ENCODE measurements around the gene RPL19. TPM values are rescaled to one million over a fixed set of nuclear protein-coding genes. Genes with fewer than 3 reads are reported as not detected.

Gene RPL19
- polyA plus RNA-seq, 4 donors, result 1,830 to 2,237 (median 2,122) TPM

DNA sequence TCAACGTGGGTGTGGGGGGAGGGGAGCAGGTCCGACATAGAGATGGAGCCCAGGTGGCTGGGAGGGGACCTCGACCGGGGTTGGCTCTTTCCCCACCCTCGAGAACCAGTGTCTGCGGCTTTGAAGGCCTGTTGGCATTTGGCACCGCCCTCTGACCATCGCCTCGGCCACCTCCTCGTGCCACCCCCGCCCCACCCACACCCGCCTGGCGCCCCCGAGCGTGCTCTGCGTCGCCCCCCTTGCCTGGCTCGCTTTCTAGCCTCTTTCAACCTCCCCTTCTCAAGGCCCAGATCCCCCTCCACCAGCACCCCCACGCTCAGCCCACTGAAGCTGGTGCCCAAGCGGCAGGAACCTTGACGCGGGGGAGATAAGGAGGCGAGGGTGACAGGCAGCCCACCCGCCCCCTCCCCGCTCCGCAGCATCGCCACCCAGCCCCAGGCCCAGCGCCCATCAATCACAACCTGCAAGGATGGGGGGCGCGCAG is 3.2 kb upstream of the RPL19 start:
- no peak for DNase-seq (ENCODE audit: low read depth in 4 of 4, low spot score in 2 of 4)

DNA sequence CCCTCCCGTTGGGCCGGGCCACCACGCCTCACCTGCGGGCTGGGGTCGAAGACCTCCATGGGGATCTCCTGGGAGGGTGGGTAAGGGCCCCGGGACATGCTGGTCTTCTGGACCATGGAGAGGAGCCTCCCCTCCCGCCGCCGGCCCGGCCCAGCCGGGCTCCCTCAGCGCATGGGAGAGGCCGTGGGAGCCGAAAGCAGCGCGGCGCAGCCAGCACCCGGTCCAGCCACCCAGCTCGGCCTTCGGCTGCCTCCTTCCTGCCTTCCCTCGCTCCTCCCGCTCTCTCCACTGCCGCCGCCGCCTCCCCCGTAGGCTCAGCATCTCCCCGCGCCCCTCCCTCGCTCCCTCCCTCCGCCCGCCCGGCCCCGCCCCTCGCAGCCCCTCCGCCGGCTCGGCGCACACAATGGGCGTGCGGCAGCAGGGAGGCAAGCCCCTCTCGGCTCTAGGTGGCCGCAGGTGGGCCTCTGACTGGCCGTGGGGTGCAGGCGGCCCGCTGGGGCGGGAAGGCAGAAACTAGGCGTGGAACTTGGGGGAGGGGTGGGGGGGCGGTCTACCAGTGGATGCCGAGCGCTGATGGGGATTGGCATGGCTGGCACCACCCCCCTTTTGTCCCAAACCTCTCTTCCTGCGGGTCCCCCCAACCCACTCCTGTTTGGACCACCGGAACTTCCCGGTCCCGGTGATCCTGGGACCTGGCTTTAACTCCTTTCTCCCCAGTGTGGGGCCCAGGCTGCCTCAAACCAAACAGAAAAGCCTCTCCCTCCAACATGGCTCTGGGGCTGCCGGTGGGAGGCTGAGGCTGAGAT is 2.5 kb upstream of the RPL19 start, which contains the start of gene CACNB1:
CACNB1 (minus strand) TSS at position 290 of the 806 bp plus-strand sequence; CDS start at position 116, 174 bp downstream.
- DNase-seq (ENCODE audit: low read depth in 4 of 4, low spot score in 2 of 4), result peak in 1 of 4 donors; percentile 65

DNA sequence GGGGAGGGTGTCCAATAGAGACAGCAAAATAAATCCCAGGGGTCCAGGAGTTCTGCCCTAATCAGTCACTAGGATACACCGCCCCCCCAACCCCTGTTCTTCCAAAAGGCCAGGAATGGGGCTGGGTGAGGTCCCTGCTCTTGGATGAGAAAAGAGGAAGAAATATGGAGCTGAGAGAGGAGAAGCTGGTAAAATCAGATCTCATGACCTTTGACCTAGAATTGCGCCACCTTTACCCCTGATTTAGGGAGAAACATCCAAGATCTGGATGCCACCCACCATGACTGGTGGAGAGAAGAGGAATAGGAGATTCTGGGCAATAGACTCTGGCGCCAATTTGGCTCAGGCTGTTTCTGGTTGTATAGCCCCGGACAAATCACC is 1.9 kb upstream of the RPL19 start:
- no peak for DNase-seq (ENCODE audit: low read depth in 4 of 4, low spot score in 2 of 4)

DNA sequence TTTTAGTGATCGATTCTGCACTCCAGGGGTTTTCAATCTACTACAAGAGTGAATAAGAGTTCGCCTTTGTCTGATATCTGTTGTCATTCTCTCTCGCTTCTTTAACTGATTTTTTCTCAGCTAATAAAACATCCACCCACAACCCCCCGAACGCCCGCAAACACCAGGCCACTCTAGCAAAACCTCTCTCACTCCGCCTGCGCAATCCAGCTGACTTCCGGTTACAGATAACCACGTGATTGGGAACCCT is 338 bp upstream of the RPL19 start:
- peak in 2 of 4 donors; percentile 89 to 93 for DNase-seq (ENCODE audit: low read depth in 4 of 4, low spot score in 2 of 4)

DNA sequence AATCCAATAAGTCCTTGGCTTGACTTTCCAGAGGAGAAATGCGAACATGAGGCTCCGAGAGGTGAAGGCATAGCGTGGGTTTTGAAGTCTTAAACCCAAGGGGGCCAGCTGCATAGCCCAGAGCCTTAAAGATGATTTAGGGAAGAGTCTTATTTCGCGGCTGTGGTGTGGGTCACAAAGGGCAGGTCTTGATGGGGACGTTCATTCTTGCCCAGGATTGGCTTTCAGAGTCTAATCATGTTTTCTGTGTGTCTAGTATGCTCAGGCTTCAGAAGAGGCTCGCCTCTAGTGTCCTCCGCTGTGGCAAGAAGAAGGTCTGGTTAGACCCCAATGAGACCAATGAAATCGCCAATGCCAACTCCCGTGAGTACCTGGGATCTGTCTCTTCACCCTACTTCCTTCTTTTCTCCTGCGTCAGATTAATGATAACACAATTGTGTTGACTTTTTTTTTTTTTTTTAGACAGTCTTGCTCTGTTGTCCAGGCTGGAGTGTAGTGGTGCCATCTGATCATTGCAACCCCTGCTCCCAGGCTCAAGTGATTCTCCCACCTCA is 951 bp downstream of the RPL19 start:
- DNase-seq (ENCODE audit: low read depth in 4 of 4, low spot score in 2 of 4), result no peak

DNA sequence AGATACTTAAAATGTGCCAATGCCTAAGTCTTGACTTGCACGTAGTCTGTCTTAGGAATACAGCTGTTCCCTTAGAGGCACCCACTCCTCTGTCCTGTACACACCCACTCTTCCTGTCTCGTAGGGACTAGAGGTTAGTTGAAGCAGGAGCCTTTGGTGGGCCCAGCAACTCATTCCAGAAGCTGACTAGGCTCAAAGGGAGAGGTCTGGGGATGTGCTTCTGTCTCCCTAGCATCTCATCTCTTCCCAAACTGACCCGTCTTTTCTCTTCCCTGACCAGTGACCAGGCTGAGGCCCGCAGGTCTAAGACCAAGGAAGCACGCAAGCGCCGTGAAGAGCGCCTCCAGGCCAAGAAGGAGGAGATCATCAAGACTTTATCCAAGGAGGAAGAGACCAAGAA is 4.2 kb downstream of the RPL19 start:
- DNase-seq (ENCODE audit: low read depth in 4 of 4, low spot score in 2 of 4), result no peak

DNA sequence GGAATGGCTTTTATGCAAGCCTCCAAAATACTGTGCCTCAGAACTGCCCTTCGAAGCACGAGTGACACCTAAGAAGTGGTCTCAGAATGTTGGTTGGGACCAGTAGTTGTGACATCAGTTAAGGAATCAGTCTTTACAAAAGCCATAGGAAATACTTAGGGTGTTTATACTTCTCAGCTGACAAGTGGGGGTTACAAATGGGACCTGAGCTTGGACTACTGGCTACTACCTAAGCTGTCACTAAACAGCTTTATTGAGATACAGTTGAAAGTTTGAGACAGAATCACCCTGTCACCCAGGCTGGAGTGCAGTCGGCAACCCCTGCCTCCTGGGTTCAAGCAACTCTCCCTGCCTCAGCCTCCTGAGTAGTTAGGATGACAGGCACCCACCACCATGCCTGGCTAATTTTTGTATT is 5.0 kb downstream of the RPL19 start:
- DNase-seq (ENCODE audit: low read depth in 4 of 4, low spot score in 2 of 4), result no peak

DNA sequence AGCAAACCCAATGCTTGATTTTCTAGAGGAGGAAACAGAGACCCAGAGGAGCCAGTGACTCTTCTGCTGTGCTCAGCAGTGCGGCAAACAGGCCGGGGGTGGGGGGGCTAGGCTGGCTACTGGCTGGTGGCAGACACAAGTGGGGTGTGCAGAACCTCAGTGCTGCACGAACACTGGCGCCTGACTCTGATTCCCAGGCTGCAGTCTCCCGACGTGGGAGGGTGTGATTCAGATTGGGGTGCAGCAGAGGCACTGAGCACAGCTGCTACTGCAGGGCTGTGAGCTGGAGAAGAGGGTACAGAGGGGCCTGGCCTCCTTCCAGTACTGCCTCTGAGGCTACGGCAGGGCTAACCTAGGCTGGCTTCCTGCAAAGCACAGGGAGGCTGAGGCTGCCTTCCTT is 8.1 kb downstream of the RPL19 start:
- DNase-seq (ENCODE audit: low read depth in 4 of 4, low spot score in 2 of 4), result no peak

DNA sequence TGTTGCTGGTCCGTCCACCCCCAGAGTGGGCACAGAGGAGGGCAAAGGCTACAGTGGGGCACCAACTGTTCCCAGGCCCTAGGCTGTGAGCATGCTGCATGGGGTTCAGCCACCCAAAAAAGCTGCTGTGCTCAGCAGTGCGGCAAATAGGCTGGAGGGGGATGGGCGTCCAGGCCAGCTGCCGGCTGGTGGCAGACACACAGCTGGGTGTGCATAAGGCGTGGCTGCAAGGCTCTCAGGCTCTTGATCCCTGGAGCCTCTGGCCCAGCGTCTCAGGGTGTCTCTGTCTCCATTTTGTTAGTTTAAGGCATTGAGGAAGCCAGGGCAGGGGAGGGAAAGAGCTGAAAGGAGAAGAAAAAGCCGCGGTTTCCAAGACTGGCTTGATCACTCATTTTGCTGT is 8.8 kb downstream of the RPL19 start:
- DNase-seq (ENCODE audit: low read depth in 4 of 4, low spot score in 2 of 4), result no peak

DNA sequence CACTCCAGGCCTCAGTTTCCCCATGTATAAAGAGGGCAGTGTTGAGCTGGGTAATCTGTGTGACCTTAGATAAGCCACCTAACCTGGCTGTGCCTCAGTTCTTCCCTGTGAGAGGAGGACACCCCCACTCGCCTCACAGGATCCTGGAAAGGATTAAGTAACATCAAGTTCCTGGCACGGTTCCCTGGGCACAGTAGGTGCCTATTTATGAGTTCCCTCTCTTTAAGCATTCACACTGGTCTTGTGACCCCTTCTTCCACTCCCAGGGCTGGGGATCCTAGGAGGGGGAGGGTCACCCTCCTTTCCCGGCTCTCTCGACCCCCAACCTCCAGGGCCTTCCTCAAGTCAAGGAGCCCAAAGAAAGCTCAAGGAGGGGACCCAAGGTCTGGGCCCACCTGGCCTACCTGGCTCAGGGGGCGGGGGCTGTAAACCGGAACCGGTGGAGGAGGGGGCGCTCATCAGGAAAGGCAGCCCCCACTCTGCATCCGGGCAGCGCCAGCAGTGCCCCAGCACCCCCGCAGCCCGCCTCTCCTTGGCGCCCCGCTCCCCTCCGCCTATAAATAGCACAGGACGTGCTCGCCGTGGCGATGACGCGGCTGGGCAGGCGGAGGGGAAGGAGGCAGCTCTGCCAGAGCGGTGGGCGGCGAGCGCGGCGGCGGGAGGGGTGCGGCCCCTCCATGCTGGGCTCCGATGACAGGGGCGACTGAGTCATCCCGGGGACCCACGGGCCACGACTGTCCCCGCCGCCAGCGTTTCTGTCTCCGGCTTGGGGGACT is 9.4 kb downstream of the RPL19 start:
- no peak for DNase-seq (ENCODE audit: low read depth in 4 of 4, low spot score in 2 of 4)

DNA sequence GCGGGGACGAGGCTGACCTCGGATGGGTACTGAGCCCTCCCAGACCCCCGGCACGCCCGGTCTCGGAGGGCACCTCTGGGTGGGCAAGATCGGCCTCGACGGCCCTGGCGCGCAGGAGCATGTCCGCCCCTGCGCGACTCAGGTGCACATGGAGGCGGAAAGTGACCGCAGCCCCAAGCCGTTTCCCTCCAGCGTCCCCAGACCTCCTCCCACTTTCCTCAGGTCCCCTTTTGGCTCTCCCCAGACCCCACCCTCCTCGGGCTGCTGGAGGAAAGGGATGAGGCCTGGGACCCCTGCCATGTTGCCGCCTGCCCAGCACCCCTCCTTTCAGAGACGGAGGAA is 10.0 kb downstream of the RPL19 start:
- DNase-seq (ENCODE audit: low read depth in 4 of 4, low spot score in 2 of 4), result no peak

DNA sequence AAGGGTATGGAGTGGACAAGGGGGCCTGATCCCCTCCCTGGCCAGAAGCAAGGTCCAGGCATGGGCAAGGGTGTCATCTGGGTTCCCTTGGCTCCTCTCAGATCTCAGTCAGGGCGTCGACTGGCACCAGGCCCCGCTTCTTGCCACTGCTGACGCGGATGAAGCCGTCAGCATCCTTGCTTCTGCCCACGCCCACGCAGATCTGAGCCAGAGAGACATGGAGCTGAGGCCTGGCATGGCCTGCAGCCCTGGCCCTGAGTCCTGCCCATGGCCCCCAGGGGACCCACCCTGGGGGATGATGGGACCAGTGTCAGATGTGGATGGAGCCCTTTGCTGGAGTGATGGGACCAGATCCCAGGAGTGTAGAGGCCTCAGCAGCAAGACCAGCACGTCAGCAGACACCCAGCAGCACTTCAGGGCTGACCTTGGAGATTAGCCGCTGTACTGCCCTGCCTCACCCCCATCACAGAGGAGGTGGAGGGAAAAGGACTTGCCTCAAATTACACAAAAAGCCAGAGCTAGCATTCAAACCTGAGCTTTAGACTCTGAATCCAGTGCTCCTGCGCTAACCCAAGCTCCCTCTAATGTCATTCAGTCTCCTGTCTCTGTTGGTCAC is 12.2 kb downstream of the RPL19 start:
- no peak for DNase-seq (ENCODE audit: low read depth in 4 of 4, low spot score in 2 of 4)

DNA sequence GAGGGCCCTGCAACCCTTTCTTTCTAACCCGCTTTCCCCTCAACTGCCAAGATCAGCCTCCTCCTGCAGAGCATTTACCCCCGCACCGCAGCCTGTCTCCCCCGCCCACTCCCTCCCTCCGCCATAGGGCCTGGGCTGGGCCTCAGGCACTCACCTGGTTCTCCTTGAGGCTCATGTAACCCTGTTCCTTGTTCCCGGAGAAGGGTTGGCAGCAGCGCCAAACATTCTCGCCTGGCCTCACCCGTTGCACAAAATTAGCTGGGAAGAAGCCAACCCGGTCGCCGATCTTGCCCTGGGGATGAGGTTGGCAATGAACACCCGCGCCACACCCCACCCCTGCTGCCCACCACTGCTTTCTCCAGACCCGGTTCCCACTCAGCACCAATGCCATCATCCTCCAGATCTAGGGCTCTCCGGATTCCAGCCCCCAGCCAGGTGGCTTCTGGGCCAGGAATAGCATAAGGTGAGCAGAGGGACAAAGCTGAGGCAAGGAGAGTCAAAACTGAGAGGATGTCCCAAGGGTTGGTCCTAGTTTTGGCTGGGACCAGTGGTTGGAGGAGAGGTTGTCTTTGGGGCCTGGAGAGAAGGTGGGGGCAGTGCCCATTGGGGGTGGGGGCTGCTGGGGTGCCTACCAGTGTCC is 12.9 kb downstream of the RPL19 start:
- no peak for DNase-seq (ENCODE audit: low read depth in 4 of 4, low spot score in 2 of 4)

DNA sequence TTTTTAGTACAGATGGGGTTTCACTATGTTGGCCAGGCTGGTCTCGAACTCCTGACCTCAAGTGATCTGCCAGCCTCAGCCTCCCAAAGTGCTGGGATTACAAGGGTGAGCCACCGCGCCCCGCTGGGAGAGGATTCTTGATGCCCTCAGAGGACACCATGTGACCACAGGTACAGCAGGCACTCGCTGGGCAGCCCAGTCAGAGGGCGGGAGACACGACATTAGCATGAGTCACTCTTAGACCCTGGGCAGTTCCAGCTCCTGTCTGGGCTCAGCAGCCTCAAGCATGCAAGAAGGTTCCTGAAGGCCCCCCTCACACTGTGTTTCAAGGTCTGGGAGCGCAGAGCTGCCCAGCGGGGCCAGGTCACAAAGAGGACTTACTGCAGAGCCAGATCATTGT is 13.8 kb downstream of the RPL19 start:
- no peak for DNase-seq (ENCODE audit: low read depth in 4 of 4, low spot score in 2 of 4)

DNA sequence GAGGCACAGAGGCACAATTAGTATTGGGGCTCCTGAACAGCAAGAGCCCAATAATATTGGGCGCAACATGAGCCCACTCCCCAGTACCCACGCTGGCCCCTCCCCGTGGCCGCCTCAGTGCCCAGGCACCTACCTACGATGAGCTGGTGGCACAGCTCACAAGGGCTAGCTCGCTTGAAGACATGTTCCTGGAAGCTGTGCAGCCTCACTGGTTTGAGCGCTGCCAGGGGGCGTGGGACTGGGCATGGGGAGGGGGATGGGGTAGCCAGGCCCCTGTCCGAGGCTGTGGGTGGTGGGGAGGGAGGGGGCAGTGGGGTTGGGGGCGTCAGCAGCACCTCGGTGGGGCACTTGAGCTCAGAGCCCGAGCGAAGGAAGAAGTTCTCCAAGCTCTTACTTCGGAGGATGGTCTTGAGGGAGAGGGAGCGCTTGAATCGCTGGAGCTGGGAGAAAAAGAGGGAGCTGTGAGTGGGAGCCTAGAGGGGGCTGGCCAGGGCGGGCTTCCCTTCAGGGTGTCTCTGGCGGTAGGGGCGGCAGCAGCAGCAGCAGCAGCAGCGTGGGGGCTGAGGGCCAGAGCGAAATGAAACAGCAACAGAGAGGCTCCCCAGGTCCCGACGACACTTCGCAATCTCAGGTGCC is 17.8 kb downstream of the RPL19 start:
- no peak for DNase-seq (ENCODE audit: low read depth in 4 of 4, low spot score in 2 of 4)

DNA sequence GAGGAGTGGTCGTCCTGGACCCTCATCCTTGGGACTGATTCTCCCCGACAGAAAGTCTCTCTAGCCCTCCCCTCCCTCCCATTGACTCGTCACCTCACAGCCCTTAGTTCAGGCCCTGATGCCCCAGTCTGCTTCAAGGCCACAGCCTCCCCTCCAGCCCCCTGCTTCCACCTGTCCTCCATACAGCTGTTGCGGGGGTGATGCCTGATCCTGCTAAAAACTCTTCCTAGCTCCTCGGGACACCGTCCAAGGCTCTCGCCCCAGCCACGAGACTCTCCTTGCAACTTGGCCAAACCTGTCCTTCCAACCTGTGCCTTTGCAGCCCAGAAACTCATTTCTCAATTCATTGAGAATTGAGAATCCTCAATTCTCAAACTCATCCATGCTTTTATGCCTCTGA is 18.8 kb downstream of the RPL19 start:
- no peak for DNase-seq (ENCODE audit: low read depth in 4 of 4, low spot score in 2 of 4)

DNA sequence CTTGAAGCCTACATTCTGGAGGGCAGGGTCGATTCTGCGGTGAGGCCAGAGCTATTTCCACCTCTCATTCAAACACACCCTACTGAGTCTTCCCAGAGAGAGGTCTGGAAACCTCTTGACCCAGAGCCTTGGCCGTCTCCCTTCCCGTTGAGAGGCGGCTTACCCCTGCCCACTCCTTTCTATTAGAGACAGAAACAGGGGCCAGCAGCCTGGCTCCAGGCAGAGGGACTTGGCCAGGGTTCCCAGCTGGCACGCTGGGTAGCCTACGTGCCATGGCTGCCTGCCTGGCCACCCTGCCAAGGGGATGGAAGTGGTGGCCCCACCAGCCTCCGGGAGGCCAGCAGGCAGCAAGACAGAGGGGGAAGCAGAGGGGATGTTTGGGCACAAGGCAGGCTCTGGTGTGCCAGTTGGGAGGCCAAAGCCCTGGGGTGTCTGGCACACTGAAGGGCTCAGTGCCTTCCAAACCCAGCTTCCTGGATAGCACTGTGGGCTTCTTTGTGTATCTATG is 19.6 kb downstream of the RPL19 start:
- DNase-seq (ENCODE audit: low read depth in 4 of 4, low spot score in 2 of 4), result no peak

DNA sequence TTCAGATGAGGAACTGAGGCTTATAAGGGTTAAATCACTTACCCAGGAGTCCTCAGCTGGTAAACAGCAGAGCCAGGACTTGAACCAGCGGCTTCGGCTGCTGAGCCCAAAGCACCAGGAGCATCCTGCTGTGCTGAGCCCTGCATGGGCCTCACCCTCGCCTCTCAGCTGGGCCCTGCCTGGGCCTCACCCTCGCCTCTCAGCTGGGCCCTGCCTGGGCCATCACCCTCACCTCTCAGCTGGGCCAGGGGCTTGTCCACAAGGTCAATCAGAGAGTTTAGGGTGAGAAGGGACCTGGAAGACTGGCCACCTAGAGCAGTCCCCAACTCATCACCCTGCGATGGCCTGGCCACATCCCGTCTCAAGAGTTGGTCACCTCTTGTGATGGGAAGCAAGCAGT is 21.5 kb downstream of the RPL19 start:
- no peak for DNase-seq (ENCODE audit: low read depth in 4 of 4, low spot score in 2 of 4)

DNA sequence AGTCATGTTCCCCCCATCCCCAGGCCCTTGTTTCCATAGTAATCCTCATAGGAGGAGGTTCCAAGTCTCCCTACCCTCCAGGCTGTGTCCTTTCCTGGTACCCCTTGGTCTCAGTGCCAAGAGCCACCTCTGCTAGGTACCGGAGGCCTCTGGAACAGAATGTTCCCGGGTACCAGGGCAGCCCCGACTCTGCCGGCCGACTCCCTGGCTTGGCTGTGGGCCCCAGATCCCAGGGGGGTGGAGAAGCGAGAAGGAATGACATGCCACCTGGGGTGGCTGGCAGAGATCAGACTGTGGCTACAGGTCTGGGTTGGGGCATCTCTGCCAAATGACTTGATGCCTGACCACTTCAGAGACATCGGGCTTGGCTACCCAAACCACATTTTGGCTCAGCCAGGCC is 22.1 kb downstream of the RPL19 start:
- no peak for DNase-seq (ENCODE audit: low read depth in 4 of 4, low spot score in 2 of 4)

Data from left renal cortex interstitium (tissue), 4 donors.